Measurements from ENCODE around the gene MREG.
A peak's percentile ranks its signal among the peaks of the same experiment; 100 is the strongest.
"Not testable (repeated sequence)": the region's sequence is repeated elsewhere in the genome, so short reads cannot be mapped to it uniquely, and the experiment has no call there.

MREG gene

GRCh38 chr2:215958257-215958656 is 55.1 kb downstream of the MREG start:
- DNase-seq (ENCODE audit: low spot score): no peak

GRCh38 chr2:215957354-215958122 is 55.8 kb downstream of the MREG start:
- DNase-seq (ENCODE audit: low spot score): not testable (repeated sequence)

- DNase-seq (ENCODE audit: low spot score): no peak
These were observed 60.3 kb downstream of the MREG start for GRCh38 chr2:215952860-215953637.

- DNase-seq (ENCODE audit: low spot score): no peak
These were observed 61.8 kb downstream of the MREG start for GRCh38 chr2:215951558-215951957.

GRCh38 chr2:215949991-215950404 is 63.4 kb downstream of the MREG start:
- peak; percentile 12 for DNase-seq (ENCODE audit: low spot score)

- no peak for DNase-seq (ENCODE audit: low spot score)
These were observed 65.3 kb downstream of the MREG start for GRCh38 chr2:215948051-215948450.

- DNase-seq (ENCODE audit: low spot score): no peak
These were observed 66.8 kb downstream of the MREG start for GRCh38 chr2:215946586-215946985.

GRCh38 chr2:215942194-215942593 is 71.2 kb downstream of the MREG start:
- no peak for DNase-seq (ENCODE audit: low spot score)

GRCh38 chr2:215941726-215942125 is 71.6 kb downstream of the MREG start:
- no peak for DNase-seq (ENCODE audit: low spot score)

- DNase-seq (ENCODE audit: low spot score): no peak
These were observed 72.6 kb downstream of the MREG start for GRCh38 chr2:215940645-215941184.

- DNase-seq (ENCODE audit: low spot score): no peak
These were observed 76.2 kb downstream of the MREG start for GRCh38 chr2:215937190-215937589.

GRCh38 chr2:215933151-215933550 is 80.2 kb downstream of the MREG start:
- DNase-seq (ENCODE audit: low spot score): no peak

GRCh38 chr2:215931256-215931903 is 82.0 kb downstream of the MREG start:
- DNase-seq (ENCODE audit: low spot score): peak; percentile 54

- DNase-seq (ENCODE audit: low spot score): no peak
These were observed 82.7 kb downstream of the MREG start for GRCh38 chr2:215930505-215931253.

- DNase-seq (ENCODE audit: low spot score): no peak
These were observed 83.6 kb downstream of the MREG start for GRCh38 chr2:215929602-215930335.

GRCh38 chr2:215928086-215928485 is 85.3 kb downstream of the MREG start:
- DNase-seq (ENCODE audit: low spot score): no peak

GRCh38 chr2:215926992-215927391 is 86.4 kb downstream of the MREG start:
- not testable (repeated sequence) for DNase-seq (ENCODE audit: low spot score)

GRCh38 chr2:215921895-215922294 is 91.5 kb downstream of the MREG start:
- no peak for DNase-seq (ENCODE audit: low spot score)

GRCh38 chr2:215920244-215921100 is 92.9 kb downstream of the MREG start:
- peak; percentile 40 for DNase-seq (ENCODE audit: low spot score)

GRCh38 chr2:215919624-215920243 is 93.6 kb downstream of the MREG start:
- no peak for DNase-seq (ENCODE audit: low spot score)

All from HuH-7 (cell line).